GM19239 (cell line): ENCODE results near the gene TCF12.
"Not testable (repeated sequence)": the region's sequence is repeated elsewhere in the genome, so short reads cannot be mapped to it uniquely, and the experiment has no call there.

ENCODE experiments used
- DNase-seq: peaks from one replicate; pipeline ENCODE4 v3.0.0; 2011; ENCODE audit warnings: low spot score; ENCODE audit not compliant: insufficient read length
- FAIRE-seq: peaks from 2 replicates; lab custom pipeline; 2011; peaks lifted over from hg19 to GRCh38; lab: Jason Lieb, UNC

TCF12 gene

GRCh38 chr15:56942118-56942517 lies 23.7 kb downstream of the TCF12 start:
- no peak for FAIRE-seq

GRCh38 chr15:56943403-56943802 lies 25.0 kb downstream of the TCF12 start:
- FAIRE-seq (no peak), DNase-seq (no peak)

More at GRCh38 chr15:56942118-56942517, 23.7 kb downstream of the TCF12 start:
- DNase-seq: no peak

GRCh38 chr15:56944485-56944884 lies 26.0 kb downstream of the TCF12 start:
- no peak for FAIRE-seq
- DNase-seq: no peak

GRCh38 chr15:56946150-56946549 lies 27.7 kb downstream of the TCF12 start:
- no peak for DNase-seq
- FAIRE-seq: peak; percentile 14

- DNase-seq (no peak), FAIRE-seq (no peak)
These were observed 29.7 kb downstream of the TCF12 start for GRCh38 chr15:56948000-56948763.

GRCh38 chr15:56948764-56949101 lies 30.3 kb downstream of the TCF12 start:
- no peak for FAIRE-seq

GRCh38 chr15:56950979-56951378 lies 32.5 kb downstream of the TCF12 start:
- no peak for DNase-seq
- FAIRE-seq: peak; percentile 59

More at GRCh38 chr15:56948764-56949101, 30.3 kb downstream of the TCF12 start:
- DNase-seq: no peak

GRCh38 chr15:56953790-56954189 lies 35.3 kb downstream of the TCF12 start:
- no peak for DNase-seq
- FAIRE-seq: no peak

- not testable (repeated sequence) for FAIRE-seq, DNase-seq
These were observed 36.6 kb downstream of the TCF12 start for GRCh38 chr15:56955011-56955410.

GRCh38 chr15:56956538-56956937 lies 38.1 kb downstream of the TCF12 start:
- DNase-seq: no peak
- FAIRE-seq: no peak

- DNase-seq: no peak
- peak; percentile 11 for FAIRE-seq
These were observed 39.5 kb downstream of the TCF12 start for GRCh38 chr15:56957812-56958406.

GRCh38 chr15:56959318-56959648 lies 40.8 kb downstream of the TCF12 start:
- FAIRE-seq (no peak), DNase-seq (no peak)

GRCh38 chr15:56960116-56960515 lies 41.7 kb downstream of the TCF12 start:
- FAIRE-seq (no peak), DNase-seq (no peak)

- FAIRE-seq: no peak
- no peak for DNase-seq
These were observed 44.7 kb downstream of the TCF12 start for GRCh38 chr15:56963126-56963525.

- FAIRE-seq (no peak), DNase-seq (no peak)
These were observed 45.3 kb downstream of the TCF12 start for GRCh38 chr15:56963710-56964109.

- peak; percentile 8 for FAIRE-seq
- DNase-seq: no peak
These were observed 45.7 kb downstream of the TCF12 start for GRCh38 chr15:56964182-56964581.

GRCh38 chr15:56965231-56966013 lies 47.0 kb downstream of the TCF12 start:
- FAIRE-seq (no peak), DNase-seq (no peak)

- DNase-seq (no peak), FAIRE-seq (no peak)
These were observed 48.9 kb downstream of the TCF12 start for GRCh38 chr15:56967336-56967735.

- FAIRE-seq (no peak), DNase-seq (no peak)
These were observed 49.8 kb downstream of the TCF12 start for GRCh38 chr15:56968256-56968655.

- FAIRE-seq: no peak
- no peak for DNase-seq
These were observed 50.4 kb downstream of the TCF12 start for GRCh38 chr15:56968821-56969220.

GRCh38 chr15:56969265-56969895 lies 50.9 kb downstream of the TCF12 start:
- DNase-seq (no peak), FAIRE-seq (no peak)
